Measurements from ENCODE around the gene GTF2IRD1. TPM values are rescaled to one million over a fixed set of nuclear protein-coding genes. Genes with fewer than 3 reads are reported as not detected.

GTF2IRD1 gene
- total and polyA plus RNA-seq, 2 of the 4 experiments (the other 2 are of a cell fraction), result 4.1 to 21.9 TPM

- TF ChIP-seq CEBPB (IDR thresholded peaks at IDR 0.05; ENCODE audit: low read depth, low read length) (no peak), FOS (IDR thresholded peaks at IDR 0.05; ENCODE audit: low read depth, low read length) (no peak), BHLHE40 (IDR thresholded peaks at IDR 0.05; ENCODE audit: low read depth, low read length) (no peak)
Observed at GRCh38 chr7:74585844-74586243, 132.1 kb downstream of the GTF2IRD1 start (continued).

DNA sequence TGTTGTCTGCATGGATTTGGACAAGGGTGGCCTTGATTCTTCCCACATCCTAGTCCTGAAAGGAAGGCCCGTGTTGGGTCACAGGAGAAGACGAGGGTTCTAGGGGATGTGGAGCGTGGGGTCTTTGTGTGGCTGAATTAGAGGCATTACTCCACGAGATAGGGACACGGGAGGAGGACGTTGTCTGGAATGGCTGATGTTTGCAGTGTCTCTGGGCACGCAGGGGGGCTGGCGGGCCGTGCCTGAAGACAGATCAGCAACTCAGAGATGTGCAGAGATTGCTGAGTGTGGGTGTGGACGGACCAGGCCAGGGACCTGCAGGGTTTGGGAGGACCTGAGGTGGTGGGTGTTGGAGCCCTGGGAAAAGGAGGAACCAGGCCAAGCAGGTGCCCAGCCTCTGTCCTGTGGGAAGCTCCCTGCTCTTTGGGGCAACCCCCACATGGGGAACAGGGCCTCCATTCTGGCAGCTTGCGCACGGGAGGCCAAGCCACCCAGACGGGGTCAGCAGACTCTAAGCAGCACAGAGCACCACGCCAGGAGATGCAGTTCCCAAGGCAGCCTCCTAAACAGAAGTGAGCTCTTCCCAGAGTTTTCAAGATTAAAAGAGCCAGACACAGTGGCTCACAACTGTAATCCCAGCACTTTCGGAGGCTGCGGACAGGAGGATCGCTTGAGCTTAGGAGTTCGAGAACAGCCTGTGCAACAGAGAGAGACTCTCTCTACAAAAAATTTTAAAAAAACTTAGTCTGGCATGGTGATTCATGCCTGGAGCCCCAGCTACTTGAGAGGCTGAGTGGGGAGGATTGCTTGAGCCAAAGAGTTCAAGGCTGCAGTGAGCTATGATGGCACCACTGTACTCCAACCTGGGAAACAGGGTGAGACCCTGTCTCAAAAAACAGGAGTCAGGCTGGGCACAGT lies 132.8 kb downstream of the GTF2IRD1 start:
- DNase-seq (no peak), ATAC-seq (ENCODE audit: low read depth) (peak; percentile 27)
- no peak overlapping the region for H3K23ac ChIP-seq (ENCODE audit: low read depth, low read length)
- BruUV-seq (replicated peaks), result no TSS peak
- dilution Hi-C loops (cut with HindIII; ENCODE audit: low sequenced_read_pairs, unreplicated experiment) (no loop called here), in situ Hi-C loops (cut with MboI; ENCODE audit: low sequenced_read_pairs) (loop anchor here (10.0 kb wide), 1 partner anchor 78 kb away; no protein-coding TSS in a partner anchor), intact Hi-C loops (cut with micrococcal nuclease) (loop anchor here (10.0 kb wide), 1 partner anchor 78 kb away; no protein-coding TSS in a partner anchor)
- H2AFZ ChIP-seq (replicated peaks; ENCODE audit: low read length, poor library complexity), result no peak overlapping the region
- no peak overlapping the region for H3K9ac ChIP-seq (ENCODE audit: low read depth, low read length)
- H3K4ac ChIP-seq (ENCODE audit: low read depth, low read length), result no peak overlapping the region
- H4K8ac ChIP-seq (ENCODE audit: low read depth in 2 of 2, low read length in 2 of 2), result peak overlapping the region in 1 of 2 experiments; percentile 15; a peak in 1 of 4 replicates
- H3K27ac ChIP-seq (ENCODE audit: insufficient read depth, low read length), result peak overlapping the region; percentile 31; the same call in 1 of the 2 replicates
- no peak overlapping the region for H2AK9ac ChIP-seq (replicated peaks; ENCODE audit: low read depth, low read length, poor library complexity)
- H2BK120ac ChIP-seq (ENCODE audit: low read depth, low read length), result no peak overlapping the region
- no peak overlapping the region for H2BK20ac ChIP-seq (ENCODE audit: low read depth, low read length)
- peaks cover 9% of the 10 kb centered on the region for H3K4me1 ChIP-seq (ENCODE audit: control insufficient read depth, insufficient read depth, low read length)
- H3K18ac ChIP-seq (ENCODE audit: low read depth, low read length), result no peak overlapping the region
- no peaks in the 10 kb centered on the region for H4K20me1 ChIP-seq (ENCODE audit: insufficient read depth, low read length)
- H3K9me1 ChIP-seq (ENCODE audit: insufficient read depth, low read length), result peaks cover 7% of the 10 kb centered on the region; the same call in 1 of the 2 replicates
- H3K14ac ChIP-seq (replicated peaks; ENCODE audit: low read depth, low read length), result no peak overlapping the region
- ChIA-PET CTCF (interaction anchor here (1.2 kb wide), 1 partner anchor 20 kb away, joined by 4 read pairs; no protein-coding TSS in a partner anchor), POLR2A (ENCODE audit: unreplicated experiment) (interaction anchor here (0.5 kb wide), 1 partner anchor 15 kb away, joined by 3 read pairs; no protein-coding TSS in a partner anchor)
- 58% methylated on average over 10 of the region's 18 CpGs; no CpG with 5 or more reads in 1 of the 2 experiments for WGBS, 2 experiments (ENCODE audit: extremely low coverage in 2 of 2, insufficient read length in 1 of 2)
- peaks cover 15% of the 10 kb centered on the region; the same call in 1 of the 2 replicates for H3K36me3 ChIP-seq (ENCODE audit: control insufficient read depth, insufficient read depth, low read length)
- no peak overlapping the region for H3K4me2 ChIP-seq (ENCODE audit: low read depth, low read length)
- H4K91ac ChIP-seq (ENCODE audit: insufficient read depth, low read depth, low read length), result peak overlapping the region; percentile 31
- H3K79me1 ChIP-seq (ENCODE audit: low read depth in 1 of 2, low read length in 2 of 2), result peaks cover 3 to 15% of the 10 kb centered on the region in 2 experiments; a peak in 2 of 4 replicates
- no peak overlapping the region for H3K56ac ChIP-seq (ENCODE audit: extremely low read depth, insufficient read depth, low read length)
- no peaks in the 10 kb centered on the region for H3K27me3 ChIP-seq (ENCODE audit: control insufficient read depth, insufficient read depth, low read length)
- H2BK15ac ChIP-seq (ENCODE audit: low read depth, low read length), result no peak overlapping the region
- H2AK5ac ChIP-seq (ENCODE audit: low read depth, low read length), result peak overlapping the region; percentile 7; the same call in 1 of the 2 replicates
- H2BK5ac ChIP-seq (ENCODE audit: low read depth, low read length, poor library complexity, severe bottlenecking), result peak overlapping the region; percentile 35
- H4K5ac ChIP-seq (ENCODE audit: low read depth, low read length), result no peak overlapping the region
- H3K9me3 ChIP-seq (ENCODE audit: control insufficient read depth, insufficient read depth, low read length), result no peaks in the 10 kb centered on the region
- H3K4me3 ChIP-seq (ENCODE audit: insufficient read depth, low read depth, low read length), result no peak overlapping the region
- TF ChIP-seq MAZ (IDR thresholded peaks at IDR 0.05; ENCODE audit: borderline replicate concordance, low read depth, low read length) (no peak), MXI1 (IDR thresholded peaks at IDR 0.05; ENCODE audit: borderline replicate concordance, low read depth, low read length) (no peak), POLR2A (IDR thresholded peaks at IDR 0.05; ENCODE audit: low read depth, low read length) (no peak), BHLHE40 (IDR thresholded peaks at IDR 0.05; ENCODE audit: low read depth, low read length) (no peak), ELK1 (IDR thresholded peaks at IDR 0.05; ENCODE audit: borderline replicate concordance, low read depth, low read length) (no peak), RFX5 (IDR thresholded peaks at IDR 0.05; ENCODE audit: low read depth, low read length) (no peak), SMC3 (IDR thresholded peaks at IDR 0.05; ENCODE audit: low read depth, low read length) (no peak), RCOR1 (IDR thresholded peaks at IDR 0.05; ENCODE audit: insufficient replicate concordance, low read length) (no peak), CEBPB (IDR thresholded peaks at IDR 0.05; ENCODE audit: low read depth, low read length) (no peak), MAFK (IDR thresholded peaks at IDR 0.05; ENCODE audit: low read depth, low read length) (no peak), FOS (IDR thresholded peaks at IDR 0.05; ENCODE audit: low read depth, low read length) (no peak), RAD21 (IDR thresholded peaks at IDR 0.05; ENCODE audit: low read length) (no peak), NFE2L2 (IDR thresholded peaks at IDR 0.05; ENCODE audit: low read depth, low read length) (no peak), CHD1 (IDR thresholded peaks at IDR 0.05; ENCODE audit: low read depth, low read length) (no peak)

Measured in IMR-90 (cell line).